Measurements from ENCODE around the gene ADARB2. TPM values are rescaled to one million over a fixed set of nuclear protein-coding genes. Genes with fewer than 3 reads are reported as not detected.

ADARB2 gene
- total and polyA plus RNA-seq, 2 experiments from 2014 or later = 2.0 to 5.0 TPM

DNA sequence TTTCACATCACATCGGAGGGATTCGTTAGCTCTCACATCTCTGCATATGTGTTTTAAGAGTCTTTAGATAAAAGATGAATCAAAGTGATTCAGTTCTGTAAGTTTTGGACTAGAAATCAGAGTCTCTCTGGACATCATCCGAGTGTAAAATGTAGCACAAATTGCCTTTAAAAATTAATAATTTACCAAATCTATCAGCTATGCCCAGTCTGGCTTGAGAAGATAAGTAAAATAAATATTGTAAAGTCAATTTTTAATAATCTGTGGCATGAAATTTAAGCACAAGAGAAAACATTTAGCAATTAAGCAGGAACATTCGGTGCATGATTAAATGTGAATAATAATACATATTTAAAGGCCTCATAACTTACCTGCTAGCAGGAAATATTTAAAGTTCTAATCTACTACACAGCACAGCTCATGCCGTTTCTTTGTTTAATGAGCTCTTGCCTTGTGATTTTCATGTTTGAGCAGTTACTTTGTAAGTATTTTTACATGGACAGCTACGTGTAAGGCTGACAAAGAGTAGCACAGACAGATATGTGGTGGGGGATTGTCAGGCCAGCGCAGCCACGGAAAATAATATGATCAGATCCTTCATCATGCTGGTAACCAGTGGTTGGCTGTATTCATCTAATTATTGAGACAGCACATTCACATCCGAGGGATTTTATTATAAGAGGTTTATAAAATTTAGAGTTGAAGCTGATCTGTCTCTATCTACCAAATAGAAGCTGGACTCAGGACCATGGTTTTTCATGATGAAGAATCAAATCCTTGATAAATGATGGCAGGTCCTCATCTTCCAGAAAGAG is 317.3 kb downstream of the ADARB2 start:
- peaks cover 11% of the 10 kb centered on the region; the same call in 1 of the 2 replicates for H3K4me1 ChIP-seq (ENCODE audit: insufficient read depth)
- Mint-ChIP-seq H3K27me3 (ENCODE audit: insufficient read depth, low read depth, poor library complexity) (peaks cover 16% of the 10 kb centered on the region), H3K9me3 (no peaks in the 10 kb centered on the region), H3K4me3 (peak overlapping the region; percentile 86), H3K27ac (no peak overlapping the region), H3K4me1 (peaks cover 22% of the 10 kb centered on the region), H3K36me3 (ENCODE audit: low read depth) (no peaks in the 10 kb centered on the region)
- peak overlapping the region; percentile 56 for H3K4me3 ChIP-seq
- ATAC-seq = no peak
- H3F3A ChIP-seq (replicated peaks; ENCODE audit: low read depth) = no peaks in the 10 kb centered on the region
- H3K27ac ChIP-seq (ENCODE audit: low read depth) = no peak overlapping the region
- no peaks in the 10 kb centered on the region for H3K79me2 ChIP-seq (replicated peaks; ENCODE audit: insufficient read depth)
- peak overlapping the region; percentile 80 for H3K4me2 ChIP-seq
- peaks cover 8% of the 10 kb centered on the region for H3K27me3 ChIP-seq (ENCODE audit: insufficient read depth)
- peaks cover 5% of the 10 kb centered on the region for H3K9me2 ChIP-seq (ENCODE audit: insufficient read depth)
- peak overlapping the region; percentile 30; the same call in 1 of the 2 replicates for H2AFZ ChIP-seq
- no peaks in the 10 kb centered on the region for H3K36me3 ChIP-seq (ENCODE audit: insufficient read depth)
- no peaks in the 10 kb centered on the region for H4K20me1 ChIP-seq (replicated peaks; ENCODE audit: insufficient read depth)
- DNase-seq (ENCODE audit: low spot score) = no peak
- TF ChIP-seq POLR2AphosphoS5 (IDR thresholded peaks at IDR 0.05; ENCODE audit: low read depth) (no peak), NANOG (IDR thresholded peaks at IDR 0.05; ENCODE audit: borderline replicate concordance) (no peak), CREB1 (CRISPR knock-in tag; IDR thresholded peaks at IDR 0.05; ENCODE audit: low read depth) (no peak), ZNF114 (CRISPR knock-in tag; IDR thresholded peaks at IDR 0.05) (no peak), EZH2phosphoT487 (IDR thresholded peaks at IDR 0.05; ENCODE audit: unreplicated experiment) (no peak), JUNB (IDR thresholded peaks at IDR 0.05; ENCODE audit: unreplicated experiment) (no peak), STAT1 (IDR thresholded peaks at IDR 0.05; ENCODE audit: unreplicated experiment) (no peak), EZH2 (IDR thresholded peaks at IDR 0.05; ENCODE audit: low read depth, unreplicated experiment) (no peak)
- TF ChIP-seq, protein P1, sequence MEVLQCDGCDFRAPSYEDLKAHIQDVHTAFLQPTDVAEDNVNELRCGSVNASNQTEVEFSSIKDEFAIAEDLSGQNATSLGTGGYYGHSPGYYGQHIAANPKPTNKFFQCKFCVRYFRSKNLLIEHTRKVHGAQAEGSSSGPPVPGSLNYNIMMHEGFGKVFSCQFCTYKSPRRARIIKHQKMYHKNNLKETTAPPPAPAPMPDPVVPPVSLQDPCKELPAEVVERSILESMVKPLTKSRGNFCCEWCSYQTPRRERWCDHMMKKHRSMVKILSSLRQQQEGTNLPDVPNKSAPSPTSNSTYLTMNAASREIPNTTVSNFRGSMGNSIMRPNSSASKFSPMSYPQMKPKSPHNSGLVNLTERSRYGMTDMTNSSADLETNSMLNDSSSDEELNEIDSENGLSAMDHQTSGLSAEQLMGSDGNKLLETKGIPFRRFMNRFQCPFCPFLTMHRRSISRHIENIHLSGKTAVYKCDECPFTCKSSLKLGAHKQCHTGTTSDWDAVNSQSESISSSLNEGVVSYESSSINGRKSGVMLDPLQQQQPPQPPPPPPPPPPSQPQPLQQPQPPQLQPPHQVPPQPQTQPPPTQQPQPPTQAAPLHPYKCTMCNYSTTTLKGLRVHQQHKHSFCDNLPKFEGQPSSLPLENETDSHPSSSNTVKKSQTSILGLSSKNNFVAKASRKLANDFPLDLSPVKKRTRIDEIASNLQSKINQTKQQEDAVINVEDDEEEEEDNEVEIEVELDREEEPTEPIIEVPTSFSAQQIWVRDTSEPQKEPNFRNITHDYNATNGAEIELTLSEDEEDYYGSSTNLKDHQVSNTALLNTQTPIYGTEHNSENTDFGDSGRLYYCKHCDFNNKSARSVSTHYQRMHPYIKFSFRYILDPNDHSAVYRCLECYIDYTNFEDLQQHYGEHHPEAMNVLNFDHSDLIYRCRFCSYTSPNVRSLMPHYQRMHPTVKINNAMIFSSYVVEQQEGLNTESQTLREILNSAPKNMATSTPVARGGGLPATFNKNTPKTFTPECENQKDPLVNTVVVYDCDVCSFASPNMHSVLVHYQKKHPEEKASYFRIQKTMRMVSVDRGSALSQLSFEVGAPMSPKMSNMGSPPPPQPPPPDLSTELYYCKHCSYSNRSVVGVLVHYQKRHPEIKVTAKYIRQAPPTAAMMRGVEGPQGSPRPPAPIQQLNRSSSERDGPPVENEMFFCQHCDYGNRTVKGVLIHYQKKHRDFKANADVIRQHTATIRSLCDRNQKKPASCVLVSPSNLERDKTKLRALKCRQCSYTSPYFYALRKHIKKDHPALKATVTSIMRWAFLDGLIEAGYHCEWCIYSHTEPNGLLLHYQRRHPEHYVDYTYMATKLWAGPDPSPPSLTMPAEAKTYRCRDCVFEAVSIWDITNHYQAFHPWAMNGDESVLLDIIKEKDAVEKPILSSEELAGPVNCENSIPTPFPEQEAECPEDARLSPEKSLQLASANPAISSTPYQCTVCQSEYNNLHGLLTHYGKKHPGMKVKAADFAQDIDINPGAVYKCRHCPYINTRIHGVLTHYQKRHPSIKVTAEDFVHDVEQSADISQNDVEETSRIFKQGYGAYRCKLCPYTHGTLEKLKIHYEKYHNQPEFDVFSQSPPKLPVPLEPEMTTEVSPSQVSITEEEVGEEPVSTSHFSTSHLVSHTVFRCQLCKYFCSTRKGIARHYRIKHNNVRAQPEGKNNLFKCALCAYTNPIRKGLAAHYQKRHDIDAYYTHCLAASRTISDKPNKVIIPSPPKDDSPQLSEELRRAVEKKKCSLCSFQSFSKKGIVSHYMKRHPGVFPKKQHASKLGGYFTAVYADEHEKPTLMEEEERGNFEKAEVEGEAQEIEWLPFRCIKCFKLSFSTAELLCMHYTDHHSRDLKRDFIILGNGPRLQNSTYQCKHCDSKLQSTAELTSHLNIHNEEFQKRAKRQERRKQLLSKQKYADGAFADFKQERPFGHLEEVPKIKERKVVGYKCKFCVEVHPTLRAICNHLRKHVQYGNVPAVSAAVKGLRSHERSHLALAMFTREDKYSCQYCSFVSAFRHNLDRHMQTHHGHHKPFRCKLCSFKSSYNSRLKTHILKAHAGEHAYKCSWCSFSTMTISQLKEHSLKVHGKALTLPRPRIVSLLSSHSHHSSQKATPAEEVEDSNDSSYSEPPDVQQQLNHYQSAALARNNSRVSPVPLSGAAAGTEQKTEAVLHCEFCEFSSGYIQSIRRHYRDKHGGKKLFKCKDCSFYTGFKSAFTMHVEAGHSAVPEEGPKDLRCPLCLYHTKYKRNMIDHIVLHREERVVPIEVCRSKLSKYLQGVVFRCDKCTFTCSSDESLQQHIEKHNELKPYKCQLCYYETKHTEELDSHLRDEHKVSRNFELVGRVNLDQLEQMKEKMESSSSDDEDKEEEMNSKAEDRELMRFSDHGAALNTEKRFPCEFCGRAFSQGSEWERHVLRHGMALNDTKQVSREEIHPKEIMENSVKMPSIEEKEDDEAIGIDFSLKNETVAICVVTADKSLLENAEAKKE (CRISPR knock-in tag; IDR thresholded peaks at IDR 0.05) = no peak
- TF ChIP-seq, protein P2, sequence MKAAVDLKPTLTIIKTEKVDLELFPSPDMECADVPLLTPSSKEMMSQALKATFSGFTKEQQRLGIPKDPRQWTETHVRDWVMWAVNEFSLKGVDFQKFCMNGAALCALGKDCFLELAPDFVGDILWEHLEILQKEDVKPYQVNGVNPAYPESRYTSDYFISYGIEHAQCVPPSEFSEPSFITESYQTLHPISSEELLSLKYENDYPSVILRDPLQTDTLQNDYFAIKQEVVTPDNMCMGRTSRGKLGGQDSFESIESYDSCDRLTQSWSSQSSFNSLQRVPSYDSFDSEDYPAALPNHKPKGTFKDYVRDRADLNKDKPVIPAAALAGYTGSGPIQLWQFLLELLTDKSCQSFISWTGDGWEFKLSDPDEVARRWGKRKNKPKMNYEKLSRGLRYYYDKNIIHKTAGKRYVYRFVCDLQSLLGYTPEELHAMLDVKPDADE (IDR thresholded peaks at IDR 0.05) = no peak
- TF ChIP-seq, protein P3, sequence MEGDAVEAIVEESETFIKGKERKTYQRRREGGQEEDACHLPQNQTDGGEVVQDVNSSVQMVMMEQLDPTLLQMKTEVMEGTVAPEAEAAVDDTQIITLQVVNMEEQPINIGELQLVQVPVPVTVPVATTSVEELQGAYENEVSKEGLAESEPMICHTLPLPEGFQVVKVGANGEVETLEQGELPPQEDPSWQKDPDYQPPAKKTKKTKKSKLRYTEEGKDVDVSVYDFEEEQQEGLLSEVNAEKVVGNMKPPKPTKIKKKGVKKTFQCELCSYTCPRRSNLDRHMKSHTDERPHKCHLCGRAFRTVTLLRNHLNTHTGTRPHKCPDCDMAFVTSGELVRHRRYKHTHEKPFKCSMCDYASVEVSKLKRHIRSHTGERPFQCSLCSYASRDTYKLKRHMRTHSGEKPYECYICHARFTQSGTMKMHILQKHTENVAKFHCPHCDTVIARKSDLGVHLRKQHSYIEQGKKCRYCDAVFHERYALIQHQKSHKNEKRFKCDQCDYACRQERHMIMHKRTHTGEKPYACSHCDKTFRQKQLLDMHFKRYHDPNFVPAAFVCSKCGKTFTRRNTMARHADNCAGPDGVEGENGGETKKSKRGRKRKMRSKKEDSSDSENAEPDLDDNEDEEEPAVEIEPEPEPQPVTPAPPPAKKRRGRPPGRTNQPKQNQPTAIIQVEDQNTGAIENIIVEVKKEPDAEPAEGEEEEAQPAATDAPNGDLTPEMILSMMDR (conservative IDR thresholded peaks at IDR 0.05; ENCODE audit: low read depth in 2 of 2) = no peak
- TF ChIP-seq, protein P4, sequence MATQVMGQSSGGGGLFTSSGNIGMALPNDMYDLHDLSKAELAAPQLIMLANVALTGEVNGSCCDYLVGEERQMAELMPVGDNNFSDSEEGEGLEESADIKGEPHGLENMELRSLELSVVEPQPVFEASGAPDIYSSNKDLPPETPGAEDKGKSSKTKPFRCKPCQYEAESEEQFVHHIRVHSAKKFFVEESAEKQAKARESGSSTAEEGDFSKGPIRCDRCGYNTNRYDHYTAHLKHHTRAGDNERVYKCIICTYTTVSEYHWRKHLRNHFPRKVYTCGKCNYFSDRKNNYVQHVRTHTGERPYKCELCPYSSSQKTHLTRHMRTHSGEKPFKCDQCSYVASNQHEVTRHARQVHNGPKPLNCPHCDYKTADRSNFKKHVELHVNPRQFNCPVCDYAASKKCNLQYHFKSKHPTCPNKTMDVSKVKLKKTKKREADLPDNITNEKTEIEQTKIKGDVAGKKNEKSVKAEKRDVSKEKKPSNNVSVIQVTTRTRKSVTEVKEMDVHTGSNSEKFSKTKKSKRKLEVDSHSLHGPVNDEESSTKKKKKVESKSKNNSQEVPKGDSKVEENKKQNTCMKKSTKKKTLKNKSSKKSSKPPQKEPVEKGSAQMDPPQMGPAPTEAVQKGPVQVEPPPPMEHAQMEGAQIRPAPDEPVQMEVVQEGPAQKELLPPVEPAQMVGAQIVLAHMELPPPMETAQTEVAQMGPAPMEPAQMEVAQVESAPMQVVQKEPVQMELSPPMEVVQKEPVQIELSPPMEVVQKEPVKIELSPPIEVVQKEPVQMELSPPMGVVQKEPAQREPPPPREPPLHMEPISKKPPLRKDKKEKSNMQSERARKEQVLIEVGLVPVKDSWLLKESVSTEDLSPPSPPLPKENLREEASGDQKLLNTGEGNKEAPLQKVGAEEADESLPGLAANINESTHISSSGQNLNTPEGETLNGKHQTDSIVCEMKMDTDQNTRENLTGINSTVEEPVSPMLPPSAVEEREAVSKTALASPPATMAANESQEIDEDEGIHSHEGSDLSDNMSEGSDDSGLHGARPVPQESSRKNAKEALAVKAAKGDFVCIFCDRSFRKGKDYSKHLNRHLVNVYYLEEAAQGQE (IDR thresholded peaks at IDR 0.05; ENCODE audit: unreplicated experiment) = no peak
